OCI-LY7 (cell line): ENCODE measurements around the gene AHCYL1. TPM values are rescaled to one million over a fixed set of nuclear protein-coding genes. Genes with fewer than 3 reads are reported as not detected.

ENCODE experiments used
- BruUV-seq: library from RNA; stranded (reverse); fragments of 400-500 nt; replicated peaks from 2 replicates; lab custom pipeline; 2021; lab: Mats Ljungman, UMichigan
- CTCF ChIA-PET: fragments of 300-600 bp; sonication (Branson Sonifier 250); formaldehyde crosslinking; loops from one replicate; lab custom pipeline; 2022; ENCODE audit warnings: antibody characterized with exemption; ENCODE audit not compliant: unreplicated experiment; lab: Charles Lee
- POLR2A ChIA-PET: fragments of 300-600 bp; sonication (Branson Sonifier 250); formaldehyde crosslinking; loops from one replicate; lab custom pipeline; 2022; ENCODE audit warnings: antibody characterized with exemption; lab: Charles Lee
- DNase-seq: peaks from one replicate; pipeline ENCODE4 v3.0.0-alpha.2; 2015; ENCODE audit warnings: low spot score
- H2AFZ ChIP-seq: fragments of 200-600 bp; sonication (generic), shearing (Covaris generic); 2 replicates; pipeline ENCODE4 v1.6.1; 2014; ENCODE audit warnings: mild to moderate bottlenecking, antibody characterized with exemption, low read length, moderate library complexity
- H3K27ac ChIP-seq: fragments of 200-600 bp; sonication (generic); 2 replicates; pipeline ENCODE4 v1.5.1; 2014; ENCODE audit warnings: mixed run types, low read depth, mild to moderate bottlenecking, moderate library complexity, low read length, inconsistent platforms; ENCODE audit not compliant: poor library complexity, severe bottlenecking
- H3K36me3 ChIP-seq: fragments of 200-600 bp; sonication (generic); 2 replicates; pipeline ENCODE4 v1.6.1; 2014; ENCODE audit warnings: mild to moderate bottlenecking, antibody characterized with exemption, low read length, moderate library complexity, mixed read lengths; ENCODE audit not compliant: insufficient read depth
- H3K4me1 ChIP-seq: fragments of 200-600 bp; sonication (generic); 2 replicates; pipeline ENCODE4 v1.5.1; 2014; ENCODE audit warnings: mild to moderate bottlenecking, low read length; ENCODE audit not compliant: insufficient read depth, poor library complexity, severe bottlenecking
- H3K4me2 ChIP-seq: fragments of 200-600 bp; sonication (generic); 2 replicates; pipeline ENCODE4 v1.6.1; 2014; ENCODE audit warnings: mild to moderate bottlenecking, low read length
- H3K4me3 ChIP-seq: fragments of 200-600 bp; sonication (generic); 2 replicates; pipeline ENCODE4 v1.5.1; 2014; ENCODE audit warnings: mild to moderate bottlenecking, low read depth, low read length; ENCODE audit not compliant: poor library complexity, severe bottlenecking
- H3K79me2 ChIP-seq: fragments of 200-600 bp; sonication (generic); 2 replicates; pipeline ENCODE4 v1.6.1; 2016; ENCODE audit warnings: low read depth, mild to moderate bottlenecking, low read length, moderate library complexity, mixed read lengths; ENCODE audit not compliant: insufficient read depth
- H3K9me2 ChIP-seq: fragments of 200-600 bp; sonication (generic); 2 replicates; pipeline ENCODE4 v1.6.1; 2016; ENCODE audit warnings: mild to moderate bottlenecking, low read length, mixed read lengths; ENCODE audit not compliant: insufficient read depth
- H3K9me3 ChIP-seq: fragments of 200-600 bp; sonication (generic); 2 replicates; pipeline ENCODE4 v1.6.1; 2014; ENCODE audit warnings: mild to moderate bottlenecking, mixed run types, low read length, mixed read lengths
- H4K20me1 ChIP-seq: fragments of 200-600 bp; sonication (generic); 2 replicates; pipeline ENCODE4 v1.6.1; 2014; ENCODE audit warnings: mild to moderate bottlenecking, antibody characterized with exemption, low read length, moderate library complexity, mixed read lengths; ENCODE audit not compliant: insufficient read depth
- EZH2phosphoT487 ChIP-seq: fragments of 200-600 bp; sonication (generic); IDR thresholded peaks from 2 replicates; pipeline ENCODE4 v1.6.1; 2018; ENCODE audit warnings: low read depth, borderline replicate concordance, mild to moderate bottlenecking, mixed run types, antibody characterized with exemption, low read length, moderate library complexity, mixed read lengths
- intact Hi-C: fragments of 100-400 bp; cut with micrococcal nuclease; formaldehyde crosslinking; loops from one replicate; pipeline ENCODE4 v1.10.0; 2022; ENCODE audit not compliant: unreplicated experiment
- total RNA-seq, 2 experiments: library from RNA; depleted of rRNA in 1 of 2; stranded (reverse); fragments of >200 nt in 1 of 2; shearing (Covaris generic) in 1 of 2; gene quantifications; 2 replicates each; pipeline ENCODE4 v1.2.3, GENCODE V29; 2014 to 2022
- TF ChIP-seq, protein P1 (sequence below): fragments of 200-600 bp; sonication (generic); conservative IDR thresholded peaks from 2 replicates; pipeline ENCODE4 v1.5.1; 2014; ENCODE audit warnings: mild to moderate bottlenecking, antibody characterized with exemption, low read length, moderate library complexity, mixed read lengths

Gene AHCYL1
- total RNA-seq, 2 experiments from 2014 or later: 20.5 to 45.5 TPM

- ChIA-PET POLR2A (interaction anchor here (0.7 kb wide), 1 partner anchor 385 kb away, joined by 3 read pairs; no protein-coding TSS in a partner anchor), CTCF (no interaction called here)
- Histone ChIP-seq H3K79me2 (no peaks in the 10 kb centered on the region), H3K9me3 (0 out of 2 replicates have a peak, but pooled peaks cover 4% of the 10 kb centered on the region), H4K20me1 (no peaks in the 10 kb centered on the region), H3K4me1 (no peaks in the 10 kb centered on the region), H3K4me2 (no peak overlapping the region), H3K27ac (no peak overlapping the region), H3K9me2 (no peaks in the 10 kb centered on the region), H3K36me3 (no peaks in the 10 kb centered on the region), H3K4me3 (no peak overlapping the region), H2AFZ (no peak overlapping the region)
- DNase-seq: no peak
- BruUV-seq: no TSS peak
- intact Hi-C loops: no loop called here
- TF ChIP-seq, protein P1, sequence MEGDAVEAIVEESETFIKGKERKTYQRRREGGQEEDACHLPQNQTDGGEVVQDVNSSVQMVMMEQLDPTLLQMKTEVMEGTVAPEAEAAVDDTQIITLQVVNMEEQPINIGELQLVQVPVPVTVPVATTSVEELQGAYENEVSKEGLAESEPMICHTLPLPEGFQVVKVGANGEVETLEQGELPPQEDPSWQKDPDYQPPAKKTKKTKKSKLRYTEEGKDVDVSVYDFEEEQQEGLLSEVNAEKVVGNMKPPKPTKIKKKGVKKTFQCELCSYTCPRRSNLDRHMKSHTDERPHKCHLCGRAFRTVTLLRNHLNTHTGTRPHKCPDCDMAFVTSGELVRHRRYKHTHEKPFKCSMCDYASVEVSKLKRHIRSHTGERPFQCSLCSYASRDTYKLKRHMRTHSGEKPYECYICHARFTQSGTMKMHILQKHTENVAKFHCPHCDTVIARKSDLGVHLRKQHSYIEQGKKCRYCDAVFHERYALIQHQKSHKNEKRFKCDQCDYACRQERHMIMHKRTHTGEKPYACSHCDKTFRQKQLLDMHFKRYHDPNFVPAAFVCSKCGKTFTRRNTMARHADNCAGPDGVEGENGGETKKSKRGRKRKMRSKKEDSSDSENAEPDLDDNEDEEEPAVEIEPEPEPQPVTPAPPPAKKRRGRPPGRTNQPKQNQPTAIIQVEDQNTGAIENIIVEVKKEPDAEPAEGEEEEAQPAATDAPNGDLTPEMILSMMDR: no peak
- TF ChIP-seq EZH2phosphoT487: no peak
Measured at GRCh38 chr1:109937738-109938137, 46.8 kb upstream of the AHCYL1 start.

DNA sequence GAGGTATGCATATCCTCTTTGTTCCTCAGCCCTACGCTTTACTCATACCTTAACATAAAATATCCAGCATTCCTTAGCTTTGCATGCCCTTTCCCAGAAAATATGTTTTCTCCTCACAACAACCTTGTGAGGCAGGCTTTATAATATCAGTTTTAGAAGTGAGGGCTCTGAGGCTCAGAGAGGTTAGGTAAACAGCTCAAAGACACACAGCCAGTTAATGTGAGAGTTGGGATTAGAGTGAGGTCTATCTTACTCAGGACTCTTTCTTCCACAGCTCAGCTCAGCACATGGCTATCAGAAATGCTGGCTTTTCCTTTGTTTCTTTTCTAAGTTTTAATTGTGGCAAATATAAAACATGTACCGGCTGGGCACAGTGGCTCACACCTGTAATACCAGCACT, 46.0 kb upstream of the AHCYL1 start:
- intact Hi-C loops: no loop called here
- Histone ChIP-seq H3K9me3 (0 out of 2 replicates have a peak, but pooled peaks cover 4% of the 10 kb centered on the region), H3K4me3 (no peak overlapping the region), H3K27ac (no peak overlapping the region), H3K79me2 (no peaks in the 10 kb centered on the region), H3K4me2 (no peak overlapping the region), H3K4me1 (no peaks in the 10 kb centered on the region), H3K9me2 (no peaks in the 10 kb centered on the region), H2AFZ (no peak overlapping the region), H4K20me1 (no peaks in the 10 kb centered on the region), H3K36me3 (no peaks in the 10 kb centered on the region)
- CTCF ChIA-PET: no interaction called here
- no TSS peak for BruUV-seq
- DNase-seq: no peak
- POLR2A ChIA-PET: no interaction called here
- TF ChIP-seq, protein P1: no peak
- TF ChIP-seq EZH2phosphoT487: no peak

DNA sequence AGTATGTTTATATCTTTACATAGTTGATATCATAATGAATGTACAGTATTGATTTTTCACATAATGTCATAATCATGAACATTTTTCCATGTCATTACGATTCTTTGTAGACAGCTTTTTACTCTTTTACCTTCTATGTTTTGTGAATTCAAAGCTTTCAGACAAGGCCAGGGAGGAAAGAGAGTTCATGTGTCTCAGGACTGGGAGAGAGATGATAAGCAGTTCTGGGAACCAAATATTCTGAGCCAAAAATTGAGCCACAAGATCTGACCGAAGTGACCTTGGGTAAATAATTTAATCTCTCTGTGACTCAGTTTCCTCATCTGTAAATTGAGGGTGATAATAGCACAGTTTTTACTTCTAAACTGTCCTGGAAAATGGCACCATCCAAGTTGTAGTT, 42.1 kb upstream of the AHCYL1 start:
- TF ChIP-seq EZH2phosphoT487: no peak
- TF ChIP-seq, protein P1: no peak
- Histone ChIP-seq H3K9me3 (0 out of 2 replicates have a peak, but pooled peaks cover 4% of the 10 kb centered on the region), H3K4me1 (no peaks in the 10 kb centered on the region), H2AFZ (no peak overlapping the region), H3K4me3 (no peak overlapping the region), H3K36me3 (no peaks in the 10 kb centered on the region), H3K27ac (no peak overlapping the region), H4K20me1 (no peaks in the 10 kb centered on the region), H3K9me2 (no peaks in the 10 kb centered on the region), H3K79me2 (no peaks in the 10 kb centered on the region), H3K4me2 (no peak overlapping the region)
- BruUV-seq: no TSS peak
- ChIA-PET CTCF (no interaction called here), POLR2A (no interaction called here)
- no peak for DNase-seq
- intact Hi-C loops: no loop called here
